Stimulated activated CD8-positive, alpha-beta memory T cell treated with anti-CD3 and anti-CD28 coated beads, Interleukin-4, amount 100 ng/mL, for 48 hours (primary cell): Measurements from ENCODE around the gene SHROOM3.

Experiments used
- DNase-seq: peaks from one replicate; pipeline ENCODE4 v3.0.0-alpha.2; 2020

Gene SHROOM3

GRCh38 chr4:76674983-76675382, 240.0 kb downstream of the SHROOM3 start:
- no peak for DNase-seq

- DNase-seq = no peak
Measured at GRCh38 chr4:76677571-76678326, 242.7 kb downstream of the SHROOM3 start.

DNA sequence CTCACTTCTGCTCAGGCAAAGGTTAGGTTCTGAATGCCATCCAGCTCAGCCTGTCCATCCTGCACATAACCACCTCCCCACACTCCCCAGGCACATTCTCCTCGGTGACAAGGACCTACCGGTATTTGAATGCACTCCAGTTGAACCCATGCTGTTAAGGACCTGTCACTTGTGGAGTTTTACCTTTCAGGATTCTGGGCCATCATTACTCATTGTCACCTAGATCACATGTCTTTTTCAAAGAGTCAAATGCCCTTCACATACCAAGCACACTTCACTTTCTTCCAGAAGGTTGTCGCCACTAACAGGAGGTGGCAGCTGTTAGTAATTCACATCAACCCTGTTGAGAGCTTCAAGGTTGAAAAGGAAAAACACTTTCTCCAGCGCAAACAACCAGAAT, 244.7 kb downstream of the SHROOM3 start:
- no peak for DNase-seq

DNA sequence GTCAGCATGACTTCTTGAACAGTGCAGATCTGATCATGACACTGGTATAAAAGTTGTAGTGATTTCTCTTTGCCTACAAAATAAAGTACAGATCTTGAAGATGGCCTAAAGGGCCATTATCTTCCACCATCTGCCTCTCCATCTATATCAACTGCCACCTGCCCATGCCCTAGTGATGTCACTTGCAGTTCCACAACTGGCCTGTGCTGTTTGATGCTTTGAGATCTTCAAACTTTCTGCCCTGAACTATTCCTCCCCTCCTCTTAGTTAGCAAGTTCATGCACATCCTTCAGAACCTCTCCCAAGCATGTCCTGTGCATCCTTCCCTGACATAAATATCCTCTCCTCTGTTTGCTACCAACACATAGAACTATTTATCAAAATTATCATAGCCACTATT, 245.9 kb downstream of the SHROOM3 start:
- DNase-seq = no peak

DNA sequence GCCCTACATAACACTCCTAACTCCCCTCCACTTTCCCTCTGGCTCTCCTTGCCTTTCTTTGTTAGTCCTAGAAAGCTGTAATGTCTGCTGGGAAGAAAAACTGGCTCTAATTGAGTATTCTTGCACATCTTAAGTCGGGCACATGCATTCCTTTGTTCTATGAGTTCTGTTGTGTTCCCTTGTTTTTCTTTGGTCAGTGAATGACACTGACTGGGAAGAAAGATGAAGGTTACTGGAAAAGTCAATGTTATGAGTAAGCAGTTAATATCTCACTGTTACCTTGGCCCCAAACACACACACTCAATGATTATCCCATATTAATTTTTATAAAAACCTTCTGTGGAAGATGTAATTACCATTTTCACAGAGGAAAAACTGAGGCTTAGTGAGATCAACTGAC, 247.0 kb downstream of the SHROOM3 start:
- no peak for DNase-seq

DNA sequence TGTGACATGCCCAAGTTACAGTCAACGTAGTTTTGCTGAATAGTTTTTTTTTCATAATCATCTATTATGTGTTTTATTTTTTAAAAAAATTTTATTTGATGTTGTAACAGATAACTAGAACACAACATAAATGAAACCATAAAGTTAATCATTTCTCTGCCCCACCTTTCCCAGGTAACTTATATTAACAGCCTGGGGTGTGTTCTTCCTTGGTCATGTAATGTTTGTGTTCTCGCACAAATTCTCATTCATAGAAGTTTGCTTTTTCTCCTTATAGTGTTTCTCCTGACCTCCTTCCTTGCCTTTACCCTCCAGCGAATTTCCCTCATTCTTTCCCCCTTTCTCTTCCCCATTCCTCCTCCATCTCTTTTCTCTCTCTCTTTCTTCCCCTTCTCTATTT, 248.1 kb downstream of the SHROOM3 start:
- no peak for DNase-seq

DNA sequence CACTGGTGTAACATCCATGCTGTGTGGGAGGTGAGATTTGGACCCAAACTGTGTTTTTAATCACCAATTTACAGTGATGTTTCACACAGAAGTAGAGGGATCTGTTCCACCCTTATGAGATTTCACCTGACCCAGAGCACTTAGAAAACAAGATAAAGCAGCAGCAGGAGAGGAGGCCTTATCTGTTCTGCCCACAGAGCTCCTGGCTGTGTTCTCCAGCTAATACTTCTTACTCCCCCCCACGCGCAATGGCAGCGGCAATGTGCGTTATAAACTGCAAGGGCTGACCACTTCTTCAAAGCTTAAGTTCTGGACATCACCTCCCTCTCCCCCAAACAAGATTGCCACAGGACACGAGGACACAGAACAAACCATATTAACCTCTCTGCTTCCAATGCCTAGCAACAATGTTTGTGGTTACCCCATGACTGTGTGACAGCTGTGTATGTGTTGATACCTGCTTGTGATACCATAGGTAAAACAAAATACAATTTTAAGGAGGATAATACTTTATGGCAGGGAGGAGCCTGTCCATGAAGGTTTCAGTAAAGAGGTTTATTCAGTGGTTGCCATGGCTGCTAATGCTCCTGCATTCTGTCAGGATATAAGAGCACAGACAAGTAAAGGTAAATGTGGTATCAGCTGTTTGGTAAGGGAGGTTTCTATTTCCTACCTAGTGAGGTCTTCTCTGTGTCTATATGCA, 252.9 kb downstream of the SHROOM3 start:
- DNase-seq = no peak

GRCh38 chr4:76688619-76689144, 253.7 kb downstream of the SHROOM3 start:
- no peak for DNase-seq

DNA sequence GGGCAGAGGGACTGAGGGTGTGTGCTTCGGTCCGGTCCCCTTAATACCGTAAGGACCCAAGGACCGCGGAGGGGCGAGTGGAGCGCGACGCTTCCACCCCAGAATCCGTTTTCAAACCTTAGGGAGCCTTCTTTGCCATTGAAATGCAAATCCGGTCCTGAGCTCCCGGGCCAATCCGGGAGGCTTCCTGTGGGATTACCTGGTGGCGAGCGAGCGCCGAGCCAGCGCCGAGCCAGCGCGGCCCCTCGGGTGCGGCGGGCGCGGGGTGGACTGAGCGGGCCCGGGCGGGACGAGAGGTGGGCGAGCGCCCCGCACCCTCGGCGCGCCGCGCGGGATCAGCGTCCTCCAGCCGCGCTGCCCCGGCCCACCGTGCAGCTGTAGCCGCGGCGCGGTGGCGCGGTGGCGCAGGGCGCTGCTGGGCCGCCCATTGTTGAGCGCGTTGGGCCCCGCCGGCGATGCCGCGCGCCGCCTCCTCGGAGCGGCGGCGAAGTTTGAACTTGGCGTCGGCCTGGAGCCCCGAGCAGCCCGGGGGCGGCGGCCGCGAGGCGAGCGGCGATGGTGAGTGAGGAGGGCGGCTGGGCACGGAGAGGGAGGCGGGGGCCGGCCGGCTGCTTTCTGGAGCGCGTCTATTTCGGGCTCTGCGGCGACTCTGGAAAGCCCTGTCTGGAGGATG, 254.3 kb downstream of the SHROOM3 start:
- peak; percentile 42 for DNase-seq

- no peak for DNase-seq
Measured at GRCh38 chr4:76690011-76690905, 255.2 kb downstream of the SHROOM3 start.

DNA sequence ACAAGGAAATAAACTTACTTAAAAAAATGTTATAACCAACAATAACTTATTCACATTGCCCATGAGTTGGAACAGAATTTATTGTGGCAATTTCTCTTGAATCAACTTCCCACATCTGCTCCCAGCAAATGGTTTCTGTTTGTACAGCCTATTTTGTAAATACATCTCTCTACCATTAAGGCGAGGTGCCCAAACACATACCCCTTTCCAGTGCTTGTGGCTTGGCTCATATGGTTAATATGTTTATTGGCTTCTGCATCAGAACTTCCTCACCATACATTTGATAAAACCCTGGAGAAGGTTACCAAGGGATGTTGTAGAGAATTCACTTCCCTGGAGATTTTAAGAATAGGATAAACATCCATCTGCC, 255.9 kb downstream of the SHROOM3 start:
- DNase-seq = no peak

DNA sequence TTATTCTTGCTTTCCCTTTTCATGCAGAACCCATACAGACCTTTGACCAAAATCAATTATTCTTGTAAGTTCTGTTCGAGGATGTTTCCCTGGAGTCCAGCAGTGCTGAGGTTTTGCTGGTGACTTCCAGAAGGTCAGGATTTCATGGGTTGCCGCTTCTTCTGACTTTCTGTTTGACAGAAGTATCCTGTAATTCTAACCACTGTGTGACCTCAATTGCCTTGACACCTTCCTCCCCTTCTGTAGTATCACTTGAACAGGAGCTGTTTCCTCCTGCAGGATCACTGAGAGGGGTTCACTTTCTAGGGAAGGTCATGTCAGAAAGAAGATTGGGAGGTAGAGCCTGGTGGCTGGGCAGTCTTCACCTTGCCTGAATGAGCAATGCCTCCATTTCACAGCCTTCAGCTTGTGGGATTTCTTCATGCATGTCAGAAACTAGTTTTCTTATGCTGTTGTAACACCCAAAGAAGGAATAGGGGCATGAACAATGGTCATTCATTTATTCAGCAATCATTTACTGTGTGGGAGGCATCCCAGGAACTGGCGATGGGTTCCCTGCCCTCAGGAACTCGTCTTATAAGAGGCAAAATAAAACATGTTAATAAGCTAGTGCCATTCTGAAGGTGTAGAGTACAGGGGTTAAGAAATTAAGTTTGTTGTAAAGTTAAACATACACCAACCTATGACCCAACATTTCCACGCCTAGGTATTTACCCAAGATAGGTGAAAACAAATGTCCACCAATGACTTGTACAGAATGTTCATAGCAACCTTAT, 257.0 kb downstream of the SHROOM3 start:
- DNase-seq = no peak

- DNase-seq = no peak
Measured at GRCh38 chr4:76692761-76693160, 257.7 kb downstream of the SHROOM3 start.

GRCh38 chr4:76694056-76694455, 259.0 kb downstream of the SHROOM3 start:
- no peak for DNase-seq

DNA sequence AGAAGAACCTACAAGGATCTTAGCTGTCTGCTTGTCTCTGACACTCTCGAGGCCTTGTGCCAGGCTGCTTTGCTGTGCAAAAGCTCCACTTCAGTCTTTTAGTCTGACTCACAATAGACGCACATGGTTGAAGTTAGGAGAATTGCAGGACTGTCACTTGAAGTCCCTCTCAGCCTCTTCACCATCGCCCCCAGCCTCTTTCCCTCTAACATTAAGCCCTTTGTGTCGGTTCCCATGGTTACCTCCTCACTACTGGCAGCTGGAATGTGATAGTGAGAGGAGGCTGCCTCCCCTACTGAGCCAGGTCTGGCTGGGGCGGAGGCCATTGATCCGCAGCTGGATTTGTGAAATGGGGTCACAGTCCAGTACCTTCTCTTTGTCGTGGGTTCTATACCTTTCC, 261.1 kb downstream of the SHROOM3 start:
- no peak for DNase-seq

DNA sequence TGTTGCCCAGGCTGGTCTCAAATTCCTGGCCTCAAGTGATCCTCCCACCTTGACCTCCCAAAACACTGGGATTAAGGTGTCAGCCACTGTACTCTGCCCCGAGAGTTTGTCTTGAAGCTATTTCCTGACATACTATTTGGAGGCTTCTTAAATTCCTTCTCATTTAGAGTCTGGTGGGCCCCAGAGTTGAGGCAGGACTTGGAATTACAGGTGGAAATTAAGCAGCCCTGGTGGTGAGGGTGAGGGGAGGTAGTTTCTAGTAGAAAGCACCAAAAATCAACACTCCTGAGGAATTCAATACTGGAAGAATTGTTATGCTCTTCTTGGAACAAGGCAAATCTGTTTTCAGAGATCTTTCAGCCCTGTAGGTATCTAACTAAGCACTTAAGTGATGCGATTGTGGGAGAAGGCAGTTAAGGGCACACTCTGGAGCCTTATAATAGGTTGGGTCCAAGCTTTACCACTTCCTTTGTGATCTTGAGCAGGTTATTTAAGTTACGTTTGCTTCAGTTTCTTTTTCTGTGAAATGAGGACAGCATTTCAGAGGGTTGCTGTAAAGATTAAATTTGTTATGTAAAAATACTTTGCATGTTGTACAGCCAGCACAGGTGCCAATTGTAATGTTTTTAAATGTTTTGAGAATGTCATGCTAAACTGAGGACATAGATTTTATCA, 262.2 kb downstream of the SHROOM3 start:
- no peak for DNase-seq

GRCh38 chr4:76698141-76698540, 263.1 kb downstream of the SHROOM3 start:
- DNase-seq = no peak

DNA sequence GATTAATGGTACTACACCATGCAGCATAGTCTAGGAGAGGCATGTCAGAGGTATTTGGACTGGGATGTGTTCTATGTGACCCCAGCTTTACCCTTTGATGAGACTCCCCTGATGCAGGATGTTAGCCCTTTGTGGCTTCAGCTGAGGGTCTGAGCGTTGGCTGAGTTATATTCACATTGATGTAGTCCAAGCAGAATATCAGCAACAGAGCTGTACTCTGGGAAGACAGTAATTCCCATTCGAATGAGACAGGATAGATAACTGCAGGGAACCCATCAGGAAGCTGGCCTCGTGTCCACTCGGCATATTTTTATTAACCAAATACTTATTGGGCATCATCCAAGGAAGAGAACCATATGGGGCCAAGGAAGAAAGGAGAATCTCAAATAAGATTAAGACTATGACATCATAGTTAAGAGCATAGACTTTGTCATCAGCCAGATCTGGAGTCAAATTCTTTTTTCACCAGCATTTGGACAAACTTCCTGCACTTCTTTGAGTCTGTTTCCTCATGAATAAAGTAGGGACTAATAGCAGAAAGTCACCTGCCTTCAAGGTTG, 264.8 kb downstream of the SHROOM3 start:
- DNase-seq = no peak

DNA sequence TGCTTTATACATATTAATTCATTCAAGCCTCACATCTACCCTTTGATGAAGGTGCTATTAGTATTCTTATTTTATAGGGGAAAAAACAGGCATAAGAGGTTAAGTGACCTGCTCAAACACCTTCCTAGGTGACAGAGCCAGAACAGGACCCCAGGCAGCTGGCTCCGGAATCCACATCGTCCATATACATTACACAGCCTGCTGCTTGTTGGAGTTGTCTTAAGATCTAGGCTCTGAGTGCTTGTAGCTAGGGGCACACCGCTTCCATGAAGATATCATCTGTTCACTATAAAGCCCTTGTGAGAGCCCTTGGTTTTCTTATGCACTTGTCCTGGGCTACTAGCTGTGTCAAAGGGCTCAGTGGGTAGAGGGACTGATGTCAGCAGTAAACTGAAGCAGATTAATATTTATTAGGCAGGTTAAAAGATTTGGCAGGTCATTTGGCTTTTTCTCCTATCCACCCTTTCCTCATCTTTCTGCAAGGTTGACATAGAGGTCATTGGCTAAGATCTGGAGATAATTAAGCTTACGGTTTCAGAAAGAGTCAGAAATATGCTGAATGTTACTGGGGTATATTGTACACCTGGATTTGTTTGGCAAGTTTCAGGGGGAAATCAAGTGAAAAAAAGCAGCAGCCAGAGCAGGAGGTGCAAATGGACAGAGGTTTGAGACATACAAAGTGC, 267.6 kb downstream of the SHROOM3 start:
- no peak for DNase-seq

GRCh38 chr4:76703123-76703490, 268.1 kb downstream of the SHROOM3 start:
- DNase-seq = no peak

DNA sequence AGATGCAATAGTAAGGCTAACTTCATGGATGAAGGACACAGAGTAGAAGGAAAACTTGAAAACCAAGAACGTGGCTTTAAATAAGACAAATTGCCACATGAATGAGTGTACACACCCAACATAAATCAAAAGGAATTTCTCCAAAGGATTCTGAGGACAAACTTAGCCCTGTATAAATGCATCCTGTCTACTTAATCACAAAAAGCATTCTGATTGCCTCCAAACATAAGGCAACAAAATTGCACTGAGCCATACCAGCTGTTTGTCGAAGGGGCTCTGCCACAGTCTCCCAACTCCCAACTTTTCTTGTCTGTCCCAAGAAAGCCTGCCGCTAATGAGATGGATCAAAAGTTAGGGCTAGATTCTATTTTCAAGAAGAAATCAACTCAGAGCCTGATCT, 268.6 kb downstream of the SHROOM3 start:
- no peak for DNase-seq
